Myocyte (in vitro differentiated cells): ENCODE data around the gene PHF21B. TPM values are rescaled to one million over a fixed set of nuclear protein-coding genes. Genes with fewer than 3 reads are reported as not detected.

ENCODE experiments used
- DNase-seq: peaks from one replicate; pipeline ENCODE4 v3.0.0-alpha.2; 2012; ENCODE audit warnings: low read depth
- total RNA-seq: library from RNA; depleted of rRNA; stranded (reverse); fragments of >200 nt; gene quantifications from 2 replicates; pipeline ENCODE4 v1.2.3, GENCODE V29; 2014

Gene PHF21B
- total RNA-seq, 1 donor from 2014 or later, result 0.35 TPM

DNA sequence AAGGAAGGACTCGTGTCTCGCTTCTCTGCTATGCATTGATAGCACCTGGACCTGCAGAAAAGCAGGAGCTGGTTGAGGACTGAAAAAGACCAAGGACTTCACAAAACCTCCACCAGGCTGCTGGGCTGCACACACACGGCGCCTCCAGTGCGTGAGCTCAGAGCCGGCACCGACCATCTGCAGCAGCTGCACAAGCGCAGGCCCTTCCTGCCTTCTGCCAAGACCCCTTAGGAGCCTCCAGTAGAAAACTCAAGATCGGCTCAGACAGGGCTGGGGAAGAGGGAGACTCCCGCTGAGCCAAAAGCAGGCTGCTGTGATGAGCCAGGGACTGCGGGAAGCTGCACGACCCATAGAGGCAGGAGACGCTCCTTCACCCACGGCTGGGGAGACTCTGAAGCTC, 70.9 kb downstream of the PHF21B start:
- no peak for DNase-seq

DNA sequence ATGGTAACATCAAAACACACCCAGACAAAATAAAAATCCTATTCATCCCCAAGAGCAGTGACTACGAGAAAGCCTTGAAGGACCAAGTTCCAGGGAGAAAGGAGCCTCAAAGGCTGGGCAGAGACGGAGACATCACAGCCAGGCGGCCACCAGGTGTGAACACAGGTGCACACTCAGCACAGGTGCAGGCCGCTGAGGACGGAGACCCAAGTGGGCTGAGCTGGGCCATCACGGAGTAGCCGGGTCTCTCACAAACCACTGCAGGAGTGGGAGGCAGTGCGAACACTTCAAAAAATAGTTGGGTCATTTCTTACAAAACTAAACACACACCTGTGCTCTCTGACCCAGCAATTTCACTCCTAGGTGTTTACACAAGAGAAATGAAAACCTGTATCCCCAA, 72.6 kb downstream of the PHF21B start:
- no peak for DNase-seq

DNA sequence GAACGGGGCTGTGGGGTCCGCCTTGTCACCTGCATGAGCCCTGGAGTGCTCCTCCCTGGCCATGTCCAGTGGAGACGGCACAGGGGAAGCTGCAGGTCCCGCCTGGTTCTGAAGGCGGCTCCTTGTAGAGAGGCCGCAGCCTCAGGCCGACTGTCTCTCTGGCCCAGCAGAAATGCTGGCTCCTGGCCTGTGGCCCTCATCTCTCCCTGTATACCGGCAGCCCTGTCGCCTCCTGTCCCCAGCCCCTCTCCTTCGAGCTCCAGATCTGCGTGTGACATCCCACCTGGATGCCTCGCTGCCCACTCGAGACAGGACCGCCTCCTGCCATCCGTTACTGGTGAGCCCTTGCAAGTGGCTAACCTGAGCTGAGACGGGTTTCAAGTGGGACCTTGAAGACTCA, 73.6 kb downstream of the PHF21B start:
- no peak for DNase-seq

DNA sequence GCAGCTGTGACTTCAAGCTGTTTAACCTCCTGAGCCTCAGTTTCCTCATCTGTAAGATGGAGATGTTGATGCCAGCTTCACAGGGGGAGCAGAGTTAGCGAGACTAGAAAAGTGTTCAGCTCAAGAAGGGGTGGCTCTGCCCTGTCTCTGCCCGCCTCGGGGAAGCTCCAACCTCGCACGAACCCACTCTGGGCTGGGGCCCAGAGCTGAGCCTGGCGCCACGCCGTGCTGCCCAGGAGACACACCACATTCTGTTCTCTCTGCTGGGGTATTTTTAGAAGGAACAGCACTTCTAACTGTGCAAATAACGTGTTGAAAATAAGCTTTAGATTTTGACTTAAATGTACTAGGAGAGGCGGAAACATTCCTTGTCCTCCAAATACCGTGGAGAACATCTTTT, 74.1 kb downstream of the PHF21B start:
- DNase-seq, result no peak

DNA sequence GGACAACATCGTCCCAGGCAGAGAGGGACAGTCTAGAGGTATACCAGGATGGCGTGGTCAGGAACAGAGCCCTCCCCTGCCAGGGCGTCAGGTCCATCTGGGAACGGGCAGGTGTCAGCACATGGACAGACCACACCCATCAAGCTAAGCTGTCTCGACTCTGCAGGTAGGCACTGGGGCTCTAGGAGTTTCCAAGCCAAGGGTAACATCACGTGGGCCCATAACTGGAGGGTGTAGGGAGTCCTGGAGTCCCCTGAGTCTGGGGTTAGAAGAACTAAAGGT, 75.4 kb downstream of the PHF21B start:
- DNase-seq, result no peak

DNA sequence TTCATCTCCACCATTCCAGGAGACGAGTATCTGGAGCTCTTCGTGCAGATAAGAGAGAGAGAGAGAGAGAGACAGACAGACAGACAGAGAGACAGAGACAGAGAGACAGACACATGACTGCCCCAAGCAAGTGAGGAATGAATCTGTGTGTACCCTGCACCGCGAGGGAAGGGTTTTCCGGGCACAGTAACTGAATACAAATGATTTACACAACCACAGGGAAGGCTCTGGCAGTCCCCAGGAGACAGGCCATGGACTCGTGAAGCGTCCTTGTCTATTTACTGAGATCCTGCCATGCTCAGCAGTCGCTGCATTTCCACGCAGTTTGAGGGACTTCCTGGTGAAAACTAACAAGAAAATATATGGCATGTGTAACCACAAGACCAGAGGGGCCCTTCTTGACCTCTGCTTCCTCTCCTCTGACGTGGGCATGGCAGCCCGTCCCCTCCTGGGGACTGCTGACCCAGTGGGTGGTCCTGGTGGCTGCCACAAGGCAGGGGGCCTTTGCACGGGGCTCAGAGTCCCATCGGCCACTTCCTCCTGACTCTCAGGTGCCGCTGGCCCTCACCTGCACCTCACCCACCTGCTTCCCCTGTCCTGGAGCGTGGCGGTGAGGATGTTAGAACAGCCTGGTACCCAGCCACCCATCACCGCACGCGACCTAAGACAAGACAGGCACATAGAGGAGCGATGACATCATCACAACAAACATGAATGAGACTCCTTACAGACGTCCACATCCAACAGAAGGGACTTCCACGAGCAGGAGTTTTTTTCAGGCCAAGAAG, 75.9 kb downstream of the PHF21B start:
- no peak for DNase-seq

DNA sequence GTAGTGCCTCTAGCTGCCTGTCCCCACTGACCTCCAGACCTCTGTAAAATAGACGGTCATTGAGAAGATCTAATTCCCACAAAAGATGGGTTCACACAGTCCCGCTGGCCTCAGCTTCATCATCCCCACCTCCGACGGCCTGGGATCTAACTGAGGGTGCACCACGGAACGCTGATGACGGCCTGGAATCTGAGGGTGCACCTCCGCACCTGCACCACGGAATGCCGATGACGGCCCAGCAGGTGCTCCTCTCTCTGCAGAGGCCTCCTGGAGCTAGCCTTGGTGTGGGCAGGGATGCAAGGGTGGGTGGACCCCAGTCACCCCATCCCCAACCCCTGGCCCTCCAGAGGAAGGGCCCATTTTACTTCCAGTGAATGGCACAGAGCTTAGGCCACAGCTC, 77.3 kb downstream of the PHF21B start:
- no peak for DNase-seq

DNA sequence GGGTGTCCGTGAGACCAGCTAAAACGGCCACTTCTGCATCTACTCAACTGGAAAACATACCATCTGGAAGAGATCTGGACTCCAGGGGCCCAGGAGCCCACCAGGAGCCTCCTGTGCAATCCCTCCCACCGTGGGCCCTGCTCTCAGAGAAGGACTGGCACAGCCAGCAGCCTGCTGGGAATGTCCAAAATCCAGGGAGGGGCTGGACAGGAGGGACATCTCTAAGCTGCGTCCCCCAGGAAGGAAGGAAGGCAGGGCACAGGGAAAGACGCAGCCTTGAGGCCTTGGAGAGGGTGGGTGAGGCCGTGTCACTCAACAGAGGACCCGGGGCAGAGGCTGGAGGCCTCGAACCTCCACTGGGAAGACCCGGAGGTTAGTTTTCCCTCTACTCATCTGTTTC, 78.0 kb downstream of the PHF21B start:
- no peak for DNase-seq

DNA sequence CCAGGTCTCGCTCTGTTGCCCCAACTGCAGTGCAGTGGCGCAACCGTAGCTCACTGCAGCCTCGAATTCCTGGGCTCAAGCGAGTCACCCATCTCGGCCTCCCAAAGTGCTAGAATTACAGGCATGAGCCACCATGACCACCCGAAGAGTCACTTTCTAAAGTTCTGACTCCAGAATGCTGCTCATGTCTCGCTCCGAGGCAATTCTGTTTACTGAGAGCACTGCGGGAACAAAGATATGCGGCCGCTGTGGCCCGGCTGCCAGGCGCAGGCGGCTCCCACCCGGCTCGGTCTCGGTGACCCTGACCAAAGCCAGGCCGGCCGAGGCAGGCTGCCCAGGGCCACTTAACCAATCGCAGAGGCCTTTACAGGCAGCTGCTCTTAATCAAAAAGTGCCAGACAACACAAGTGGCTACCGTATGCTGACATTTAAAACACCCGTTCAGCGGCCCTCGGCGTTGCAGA, 78.7 kb downstream of the PHF21B start:
- DNase-seq, result peak; percentile 62

DNA sequence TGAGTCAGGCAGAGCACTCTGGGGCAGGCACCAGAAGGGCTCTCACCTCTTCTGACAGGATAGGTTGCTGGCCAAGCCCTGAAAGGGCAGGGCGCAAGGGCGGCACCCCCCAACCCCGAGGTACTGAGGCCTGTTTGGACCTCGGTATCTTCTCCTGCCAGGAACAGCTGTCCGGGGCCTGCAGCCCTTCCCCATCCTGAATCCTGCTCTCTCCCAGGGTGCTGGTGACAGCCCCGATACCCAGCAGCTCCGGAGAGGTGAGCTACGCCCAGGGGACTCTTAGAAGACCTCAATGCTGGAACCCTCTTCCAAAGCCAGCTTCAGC, 79.1 kb downstream of the PHF21B start:
- no peak for DNase-seq

DNA sequence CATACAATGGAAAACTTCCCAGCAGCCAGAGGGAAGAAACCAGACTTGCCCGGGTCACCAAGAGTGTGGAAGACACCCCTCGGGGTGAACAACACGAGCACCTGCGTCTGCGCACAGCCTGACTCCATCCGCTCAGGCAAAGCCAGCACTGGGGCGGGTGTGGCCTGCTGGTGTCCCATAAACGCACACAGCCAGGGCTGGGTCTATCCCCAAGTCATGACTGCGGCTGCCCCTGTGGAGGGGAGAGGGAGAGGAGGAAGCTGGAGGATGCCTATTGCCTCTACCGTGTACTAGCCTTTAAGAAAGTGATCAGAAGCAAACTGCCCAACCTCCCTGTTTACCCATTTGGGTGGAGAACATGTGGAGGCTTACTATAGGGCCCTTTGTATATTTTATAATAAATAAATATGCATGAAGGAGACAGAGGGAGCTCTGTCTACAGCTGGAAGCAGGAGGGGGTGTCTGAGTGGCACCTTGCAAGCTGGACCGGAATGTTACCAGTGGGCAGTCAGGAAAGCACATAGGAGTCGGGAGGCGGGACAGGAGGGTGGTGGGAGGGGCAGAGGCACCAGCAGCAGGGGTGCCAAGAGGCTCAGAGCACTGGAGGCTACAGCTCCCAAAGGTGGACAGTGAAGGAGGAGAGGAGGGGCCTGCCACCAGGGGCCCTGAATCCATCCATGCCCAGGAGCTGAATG, 79.6 kb downstream of the PHF21B start:
- DNase-seq, result no peak

DNA sequence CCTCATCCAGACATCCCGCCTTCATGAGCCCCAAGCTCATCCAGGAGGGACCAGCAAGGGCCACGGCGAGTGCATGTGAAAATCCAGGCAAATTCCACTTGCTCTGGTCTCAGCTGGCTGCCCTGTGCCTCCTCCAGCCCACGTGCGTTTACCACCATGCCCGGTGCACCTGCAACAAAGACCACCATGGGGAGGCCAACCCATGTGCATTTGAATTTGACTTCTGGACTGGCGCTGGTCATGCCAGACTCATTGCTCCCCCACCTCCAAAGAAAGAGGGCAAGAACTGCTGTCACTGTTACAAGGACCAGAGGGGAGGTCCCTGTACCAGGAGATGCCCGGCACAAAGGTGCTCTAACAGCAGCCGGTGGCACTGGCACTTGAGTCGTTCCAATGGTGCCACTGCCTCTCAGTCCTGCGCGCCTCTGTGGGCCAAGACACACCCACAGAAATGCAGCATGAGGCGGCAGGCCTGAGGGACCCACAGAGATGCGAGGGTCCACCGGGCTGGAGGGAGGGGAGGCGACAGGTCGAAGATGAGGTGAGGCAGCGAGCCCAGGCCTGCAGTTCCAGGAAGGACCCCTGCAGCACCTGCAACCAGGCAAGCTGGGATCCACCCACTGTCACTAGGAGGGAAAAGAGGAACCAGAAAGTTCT, 80.3 kb downstream of the PHF21B start:
- DNase-seq, result no peak

DNA sequence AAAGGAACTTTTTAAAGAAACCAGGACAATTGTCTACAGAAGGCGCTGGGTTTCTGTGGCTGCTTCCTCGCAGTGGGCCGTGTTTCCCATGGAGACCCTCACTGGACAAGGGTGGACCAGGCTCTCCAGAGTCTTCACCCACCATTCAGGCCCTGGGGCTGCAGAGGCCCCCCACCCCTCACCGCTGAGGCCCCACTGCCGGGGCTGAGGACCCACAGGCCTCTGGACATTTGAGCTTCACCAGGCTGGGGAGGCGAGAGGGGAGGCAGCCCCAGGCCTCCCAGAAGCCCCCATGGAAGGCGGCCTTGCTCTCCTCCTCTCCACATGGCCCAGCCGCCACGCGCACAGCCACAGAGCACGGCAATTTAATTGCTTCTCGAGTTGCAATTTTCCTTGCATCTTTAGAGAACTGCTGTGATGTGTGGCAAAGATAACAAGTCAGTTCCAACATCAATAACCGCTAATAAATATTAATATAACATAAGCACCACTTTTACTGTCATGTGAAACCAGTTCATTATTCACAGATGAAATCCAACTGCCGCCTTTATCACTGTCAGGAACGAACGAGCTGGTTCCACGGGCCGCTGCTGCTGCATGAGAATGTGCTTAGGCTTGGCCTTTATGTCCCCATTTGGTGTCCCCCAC, 81.0 kb downstream of the PHF21B start:
- DNase-seq, result no peak

DNA sequence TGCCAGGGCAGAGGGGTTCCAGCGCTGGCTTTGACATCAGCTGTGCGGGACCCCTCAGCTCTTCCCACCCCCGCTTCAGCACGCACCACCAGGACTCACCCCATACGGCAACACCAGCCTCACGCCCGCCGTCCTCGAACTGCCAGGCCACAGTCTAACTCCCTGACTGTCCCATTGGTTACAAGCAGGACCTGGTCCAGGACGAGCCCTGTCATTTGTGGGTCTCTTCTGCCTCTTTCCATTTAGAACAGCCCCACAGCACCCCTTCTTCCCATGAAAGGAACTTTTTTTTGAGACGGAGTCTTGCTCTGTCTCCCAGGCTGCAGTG, 81.7 kb downstream of the PHF21B start:
- DNase-seq, result no peak

DNA sequence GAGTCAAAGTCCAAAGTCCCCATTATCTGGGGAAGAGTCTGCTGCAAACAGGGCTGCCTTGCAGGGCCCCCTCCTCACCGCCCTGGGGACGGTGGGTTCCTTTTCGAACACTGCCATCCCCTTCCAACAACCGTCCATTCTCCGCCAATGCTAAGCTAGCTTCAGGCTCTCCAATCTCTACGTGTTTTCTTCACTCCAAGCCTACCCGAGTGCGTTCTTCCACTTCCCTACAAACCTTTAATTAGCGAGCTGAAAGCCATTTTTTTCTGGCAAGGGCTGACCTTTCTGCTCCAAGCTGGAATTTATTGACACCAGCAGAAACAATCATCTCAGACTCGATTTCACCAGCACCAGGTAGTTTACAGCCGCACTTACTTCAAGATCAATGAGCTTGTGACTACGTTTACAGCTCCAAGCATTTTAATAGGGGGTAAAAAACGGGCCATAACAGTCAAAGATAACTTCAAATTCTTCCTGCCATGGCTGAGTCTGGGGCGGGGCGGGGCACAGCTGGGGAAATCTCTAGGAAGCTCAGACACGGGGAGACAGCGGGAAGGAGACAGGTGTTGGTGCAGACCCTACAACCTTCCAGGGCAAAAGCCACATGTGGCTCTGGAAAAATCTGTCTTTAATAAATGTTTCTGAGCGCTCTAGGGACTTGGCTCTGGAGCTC, 82.2 kb downstream of the PHF21B start:
- no peak for DNase-seq

DNA sequence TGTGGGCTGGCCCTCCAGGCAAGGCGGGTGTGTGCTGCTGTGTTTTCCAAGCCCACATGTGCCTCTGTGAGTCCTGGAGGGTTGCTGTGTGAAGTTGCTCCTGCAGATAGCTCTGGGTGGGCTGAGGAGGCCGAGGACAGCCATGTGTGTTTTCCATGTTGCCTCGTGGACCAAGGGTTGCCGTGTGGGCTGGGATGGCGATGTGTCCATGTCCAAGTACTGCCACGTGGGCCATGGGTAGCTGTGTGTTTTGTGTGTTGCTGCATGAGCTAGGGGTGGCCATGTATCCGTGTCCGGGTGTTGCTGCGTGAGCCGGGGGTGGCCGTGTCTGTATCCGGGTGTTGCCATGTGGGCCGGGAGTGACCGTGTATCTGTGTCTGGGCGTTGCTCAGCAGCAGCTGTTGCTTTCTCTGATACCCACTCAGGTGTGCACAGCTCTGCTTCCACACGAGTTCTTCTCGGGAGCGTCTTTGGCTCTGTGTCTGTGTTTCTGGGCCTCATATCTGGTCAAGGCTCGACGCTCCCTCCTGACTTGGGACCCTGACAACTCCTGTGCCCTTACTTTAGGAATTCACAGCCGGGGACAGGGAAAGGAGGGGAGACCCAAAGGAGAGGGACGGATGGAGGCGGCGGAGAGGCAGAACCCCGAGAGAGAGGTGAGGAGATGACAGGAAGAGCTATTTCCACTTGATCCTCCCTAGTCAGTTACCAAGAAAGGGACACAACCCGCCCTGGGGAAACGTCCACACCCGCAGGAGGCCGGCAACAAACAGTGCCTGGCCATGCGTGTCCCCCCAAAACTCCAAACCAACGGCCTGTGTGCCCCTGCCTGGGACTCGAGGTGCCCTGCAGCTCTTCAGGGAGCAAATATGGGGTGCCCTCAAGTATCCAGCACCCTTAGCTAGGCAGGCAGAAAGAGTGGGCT, 83.1 kb downstream of the PHF21B start:
- no peak for DNase-seq

DNA sequence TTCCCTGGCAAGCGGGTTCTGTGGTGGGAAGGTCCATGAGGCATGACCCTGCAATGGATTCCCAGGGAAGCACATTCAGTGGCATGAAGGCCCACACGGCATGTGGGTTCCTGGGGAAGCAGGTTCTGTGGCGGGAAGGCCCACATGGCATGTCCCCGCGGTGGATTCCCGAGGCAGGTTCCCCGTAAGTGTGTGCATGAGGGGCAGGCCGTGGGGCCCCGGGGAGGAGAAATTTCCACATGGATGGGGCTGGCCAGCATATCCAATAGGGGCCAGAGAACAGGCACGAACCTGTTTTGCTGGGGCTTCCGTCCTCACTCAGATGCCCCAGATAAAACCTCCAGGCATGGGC, 83.7 kb downstream of the PHF21B start:
- no peak for DNase-seq

DNA sequence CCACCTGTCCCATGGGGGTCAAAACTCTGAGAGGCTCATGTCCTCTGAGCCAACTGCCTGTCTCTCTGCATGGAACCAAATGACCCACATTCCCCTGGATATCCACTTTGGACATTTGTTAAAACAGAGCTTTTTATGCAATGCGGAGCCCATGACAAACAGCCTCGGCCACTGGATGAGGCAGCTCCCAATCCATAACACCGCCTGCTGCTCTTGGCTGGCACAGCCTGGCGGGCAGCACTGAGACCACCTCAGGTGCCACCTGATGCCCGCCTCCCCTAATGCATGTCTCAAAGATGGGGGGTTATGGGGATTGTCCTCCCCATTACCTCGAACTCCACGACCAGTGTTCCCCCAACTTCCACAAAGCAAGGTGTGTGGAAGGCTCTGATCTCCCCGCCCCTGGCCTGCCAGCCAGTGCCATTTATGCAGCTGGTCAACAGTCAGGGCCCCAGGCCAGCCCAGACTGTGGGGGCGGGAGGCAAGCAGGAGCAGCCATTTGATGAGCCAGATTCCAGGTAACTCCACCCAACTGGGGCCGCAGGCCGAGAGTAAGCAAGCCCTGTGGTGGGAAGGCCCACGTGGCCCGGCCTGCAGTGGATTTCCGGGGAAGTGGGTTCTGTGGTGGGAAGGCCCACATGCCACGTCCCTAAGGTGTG, 84.2 kb downstream of the PHF21B start:
- no peak for DNase-seq

DNA sequence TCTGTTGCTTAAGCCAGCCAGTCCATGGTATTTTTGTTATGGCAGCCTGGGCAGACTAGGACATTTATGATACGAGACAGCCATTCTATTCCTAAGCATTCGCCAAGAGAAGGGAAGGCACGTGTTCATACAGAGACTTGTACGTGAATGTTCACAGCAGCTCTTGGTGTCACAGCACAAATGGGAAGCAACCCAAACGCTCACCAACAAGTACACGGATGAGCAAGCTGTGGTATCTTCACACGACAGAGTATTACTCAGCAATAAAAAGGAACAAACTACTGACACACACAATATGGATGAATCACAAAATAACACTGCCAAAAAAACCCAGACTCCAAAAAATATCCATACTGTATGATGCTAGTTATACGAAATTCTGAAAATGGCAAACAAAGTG, 85.1 kb downstream of the PHF21B start:
- no peak for DNase-seq

DNA sequence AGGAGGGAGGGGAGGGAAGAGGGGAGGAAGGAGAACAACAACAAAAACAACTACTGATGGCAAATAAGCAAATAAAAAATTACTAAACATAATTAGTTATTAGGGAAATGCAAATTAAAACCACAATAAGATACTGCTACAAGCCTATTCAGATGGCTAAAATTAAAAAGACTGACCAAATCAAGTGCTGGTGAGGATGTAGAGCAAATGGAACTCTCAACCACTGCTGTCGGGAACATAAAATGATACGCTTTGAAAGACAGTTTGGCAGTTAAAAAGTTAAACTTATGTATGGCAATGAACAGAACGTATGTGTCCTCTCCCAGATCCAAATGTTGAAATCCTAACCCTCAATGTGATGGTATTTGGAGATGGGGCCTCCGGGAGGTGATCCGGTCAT, 85.7 kb downstream of the PHF21B start:
- DNase-seq, result no peak
